Astrocyte of the hippocampus (primary cell): ENCODE results near the gene LINGO4.
A peak's percentile ranks its signal among the peaks of the same experiment; 100 is the strongest.

Source experiments
- DNase-seq: peaks from one replicate; pipeline ENCODE4 v3.0.0; 2011; ENCODE audit warnings: low read depth, low spot score

The LINGO4 gene

GRCh38 chr1:151805066-151805820 is at the start of gene LINGO4:
Gene LINGO4 (minus strand): TSS chr1:151805419. CDS start chr1:151802704, 2,715 bp downstream.
- no peak for DNase-seq

DNA sequence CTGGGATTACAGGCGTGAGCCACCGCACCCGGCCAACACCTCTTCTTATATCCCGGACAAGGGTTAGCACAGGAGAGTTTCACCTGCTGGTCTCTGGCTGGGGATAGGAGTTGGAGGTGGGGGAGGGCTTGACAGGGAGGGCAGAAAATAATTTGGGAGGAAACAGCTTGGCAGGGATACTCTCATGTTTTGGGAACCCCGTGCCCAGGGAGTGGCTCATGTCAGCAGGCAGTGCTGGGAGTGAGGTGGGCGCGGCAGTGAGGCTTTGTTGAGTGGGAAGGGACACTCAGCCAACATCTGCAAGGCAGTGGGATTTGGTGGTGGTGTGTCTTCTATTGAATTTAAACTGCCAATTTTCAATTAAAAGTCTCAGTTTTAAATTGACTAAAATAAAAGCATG is 49.4 kb upstream of the LINGO4 start:
- no peak for DNase-seq

DNA sequence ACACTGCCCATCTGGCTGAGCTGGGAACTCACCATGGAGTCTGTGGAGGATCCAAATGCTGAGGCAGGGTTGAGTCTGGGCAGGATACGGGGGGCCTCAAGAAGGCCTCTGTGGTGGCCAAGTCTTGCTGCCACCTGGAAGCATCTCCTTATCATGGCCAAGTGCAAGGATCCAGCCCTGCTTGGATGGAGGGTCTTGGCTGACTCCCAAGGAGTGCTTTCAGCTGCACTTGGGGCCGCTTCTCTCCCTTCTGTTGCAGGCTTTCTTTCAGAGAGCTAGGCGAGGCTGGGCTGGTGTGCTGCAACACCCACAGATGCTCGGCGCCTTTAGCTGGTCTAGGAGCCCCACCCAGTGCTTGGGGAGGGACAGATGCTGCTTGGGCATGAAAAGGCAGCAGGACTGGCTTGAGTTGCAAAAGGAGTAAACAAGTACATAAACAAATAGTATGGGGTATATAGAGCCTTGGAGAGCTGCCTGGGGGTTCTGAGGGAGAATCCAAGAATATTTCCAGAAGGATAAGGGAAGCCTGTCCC is 48.3 kb upstream of the LINGO4 start, which contains the start of gene THEM5:
Gene THEM5 (minus strand): TSS at position 302 of the 533 bp plus-strand sequence. CDS start 147 bp downstream, at position 155.
- DNase-seq: no peak

- no peak for DNase-seq
Observed at GRCh38 chr1:151852733-151853132, 47.5 kb upstream of the LINGO4 start.

DNA sequence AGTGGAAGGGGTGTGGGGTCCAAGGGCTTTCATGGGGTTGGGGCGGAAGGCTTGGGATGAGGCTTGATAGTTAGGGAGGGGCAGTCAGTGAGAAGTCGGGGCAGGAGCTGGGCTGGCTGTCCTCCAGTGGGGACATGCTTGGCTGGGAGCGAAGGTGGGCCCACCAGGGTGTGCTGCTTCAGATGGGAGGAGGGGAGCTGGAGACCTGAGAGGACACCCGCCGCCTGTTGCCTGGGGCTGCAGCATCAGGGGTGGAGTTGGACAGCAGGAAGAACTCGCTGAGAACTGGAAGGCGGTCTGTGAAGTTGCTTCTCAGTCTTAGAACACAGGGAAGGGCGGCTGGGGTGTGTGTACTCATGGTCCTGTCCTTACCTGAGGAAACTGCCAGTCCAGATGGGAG is 46.7 kb upstream of the LINGO4 start:
- no peak for DNase-seq

- no peak for DNase-seq
Observed at GRCh38 chr1:151849871-151850270, 44.7 kb upstream of the LINGO4 start.

GRCh38 chr1:151849126-151849525 is 43.9 kb upstream of the LINGO4 start:
- DNase-seq: no peak

DNA sequence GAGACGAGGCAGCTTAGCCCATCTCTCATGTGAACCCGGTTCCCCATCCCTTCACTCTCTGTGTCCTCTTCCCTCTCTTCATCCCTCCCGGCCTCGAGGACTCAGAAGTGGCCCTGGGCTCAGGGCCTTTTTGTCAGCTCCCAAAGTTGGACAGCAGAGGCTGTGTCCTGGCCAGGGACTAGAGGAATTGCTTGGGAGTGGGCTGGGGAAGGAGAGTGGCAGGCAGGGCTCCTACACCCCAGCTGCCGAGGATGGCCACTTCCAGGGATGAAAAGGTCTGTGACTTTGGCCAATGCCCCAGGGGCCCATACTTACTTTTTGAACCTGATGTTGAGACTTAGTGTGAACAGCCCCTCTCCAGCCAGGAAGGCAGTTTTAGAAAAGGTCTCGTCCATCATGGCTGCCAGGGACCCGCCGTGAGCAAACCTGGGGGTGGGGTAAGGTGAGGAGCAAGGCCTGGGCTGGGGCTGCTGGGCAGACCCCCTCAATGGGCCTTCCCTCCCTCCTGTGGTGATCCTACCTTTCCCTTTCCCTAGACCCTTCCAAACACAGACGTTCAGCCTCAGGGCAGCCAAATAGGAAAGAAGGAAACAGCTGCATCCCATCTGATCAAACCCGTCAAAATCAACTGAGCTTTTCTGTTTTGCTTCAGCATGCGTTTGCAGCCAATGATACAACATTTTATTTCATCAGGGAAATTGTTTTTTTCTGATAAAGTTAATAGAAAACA is 42.8 kb upstream of the LINGO4 start:
- no peak for DNase-seq

- DNase-seq: no peak
Observed at GRCh38 chr1:151846686-151847237, 41.5 kb upstream of the LINGO4 start.

DNA sequence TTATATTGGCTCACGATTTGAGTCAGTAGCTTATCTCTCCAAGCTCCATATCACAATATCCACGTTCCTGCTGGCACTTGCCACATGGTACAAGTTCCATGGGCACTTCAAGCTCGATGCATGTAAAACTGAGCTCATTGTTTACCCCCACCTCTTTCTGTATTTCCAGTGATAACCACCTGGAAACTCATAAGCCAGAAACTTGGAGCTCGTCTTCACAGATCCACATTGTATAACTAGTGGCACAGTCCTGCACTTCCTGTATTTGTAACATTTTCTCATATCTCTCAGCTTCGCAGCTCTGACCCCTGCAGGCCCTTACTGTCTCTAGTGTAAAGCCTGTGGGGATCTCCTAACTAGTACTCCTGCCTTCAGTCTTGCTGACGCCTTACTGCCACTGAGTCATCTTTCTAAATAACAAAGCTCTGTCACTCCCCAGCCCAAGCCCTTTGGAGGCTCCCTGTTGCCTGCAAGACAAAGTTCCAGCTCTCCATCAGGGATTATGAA is 40.9 kb upstream of the LINGO4 start:
- DNase-seq: peak; percentile 66

GRCh38 chr1:151843398-151843797 is 38.2 kb upstream of the LINGO4 start:
- DNase-seq: no peak

DNA sequence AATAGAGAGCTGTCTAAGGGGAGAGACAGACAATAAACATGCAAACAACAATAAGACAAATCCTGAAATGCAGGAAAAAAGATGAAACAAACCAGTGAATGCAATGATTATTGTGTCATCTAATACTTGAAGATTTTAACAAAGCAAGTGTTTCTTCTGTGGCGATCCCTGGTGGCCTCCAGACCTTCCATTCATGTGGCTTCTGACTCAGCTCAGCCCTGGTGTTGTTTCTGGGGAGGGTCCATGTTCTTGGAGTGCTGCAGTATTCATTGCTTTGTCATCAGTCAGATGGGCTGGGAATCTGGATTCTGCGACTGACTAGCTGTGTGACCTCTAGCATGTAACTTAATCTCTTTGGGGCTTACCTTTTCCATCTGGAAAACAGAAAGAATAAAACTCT is 35.9 kb upstream of the LINGO4 start:
- DNase-seq: peak; percentile 84

- DNase-seq: no peak
Observed at GRCh38 chr1:151840421-151840820, 35.2 kb upstream of the LINGO4 start.

DNA sequence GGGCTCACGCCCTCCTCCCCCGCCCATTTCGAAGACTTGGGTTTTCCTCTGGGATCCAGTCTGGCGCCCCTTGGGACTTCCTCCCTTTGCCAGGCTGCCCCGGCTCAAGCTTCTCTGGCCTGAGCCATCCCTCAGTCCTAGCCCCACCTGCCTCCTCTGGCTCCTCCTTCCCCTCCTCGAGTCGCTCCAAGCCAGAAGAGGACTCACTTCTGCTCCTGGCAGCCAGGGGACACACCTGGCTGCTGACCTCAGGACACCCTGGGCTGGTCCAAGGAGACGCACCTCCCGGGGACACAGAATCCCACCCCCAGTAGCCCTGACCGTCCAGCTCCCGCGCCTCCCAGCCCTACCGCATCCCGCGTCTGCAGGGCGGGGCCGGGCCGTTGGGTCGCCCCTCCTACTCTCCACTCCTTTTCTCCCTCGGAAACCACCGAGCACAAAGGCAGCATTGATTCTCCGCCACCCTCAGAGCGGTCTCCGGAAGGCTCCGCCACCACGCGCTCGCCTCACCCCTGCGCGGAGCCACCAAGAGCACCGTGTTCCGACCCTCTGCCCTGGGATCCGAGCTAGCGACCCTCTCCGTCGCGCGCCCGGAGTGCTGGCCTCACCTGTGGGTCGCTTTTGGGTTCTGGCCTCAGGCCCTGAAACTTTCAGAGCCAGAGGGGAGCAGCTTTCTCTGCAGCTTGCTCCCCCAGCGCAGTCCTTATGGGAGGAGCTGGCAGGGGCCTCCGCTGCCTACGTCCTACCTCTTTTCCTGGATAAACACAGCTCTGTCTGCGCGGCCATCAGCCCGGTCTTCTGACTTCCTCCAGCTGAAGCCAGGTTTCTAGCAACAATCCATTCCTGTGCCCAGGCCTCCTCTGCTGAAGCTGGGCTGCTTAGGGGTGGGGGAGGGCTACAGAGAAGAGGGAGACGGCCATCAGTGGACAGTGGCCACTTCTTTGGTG is 34.5 kb upstream of the LINGO4 start, which contains the start of gene C2CD4D:
Gene C2CD4D (minus strand): TSS at position 364 of the 947 bp plus-strand sequence. CDS start 831 bp downstream, outside the sequence.
- DNase-seq: peak; percentile 72

DNA sequence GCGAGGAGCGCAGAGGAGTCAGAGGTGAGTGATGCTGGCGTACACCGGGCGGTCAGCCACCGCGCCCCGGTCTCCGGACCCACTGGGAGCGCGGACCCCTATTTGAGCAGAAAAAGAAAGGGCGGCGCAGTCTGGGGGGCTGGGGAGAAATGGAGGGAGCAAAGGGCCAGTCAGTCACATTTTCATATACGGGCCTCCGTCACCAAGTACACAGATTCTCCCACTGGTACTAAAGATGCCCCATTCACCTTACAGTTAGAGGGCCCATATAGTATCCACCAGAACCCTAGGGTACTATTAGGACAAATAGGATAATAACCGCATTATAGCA is 33.8 kb upstream of the LINGO4 start:
- DNase-seq: no peak

GRCh38 chr1:151838222-151839081 is 33.2 kb upstream of the LINGO4 start:
- DNase-seq: peak; percentile 50

DNA sequence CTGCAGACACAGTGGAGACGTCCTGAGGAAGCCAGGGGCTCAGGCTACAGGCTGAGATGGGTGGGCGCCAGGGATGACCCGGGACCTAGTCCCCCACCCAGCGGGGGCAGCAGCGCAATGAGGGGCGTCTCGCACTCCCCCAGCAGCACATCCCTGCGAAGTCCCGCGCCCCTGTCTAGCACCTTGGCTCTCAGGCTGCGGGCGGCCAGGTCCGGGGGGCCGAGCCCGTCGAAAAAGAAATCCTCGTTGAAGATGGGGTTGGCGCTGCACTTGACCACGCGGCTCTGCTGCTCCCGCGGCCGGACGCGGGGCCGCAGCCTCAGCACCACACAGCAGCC is 32.6 kb upstream of the LINGO4 start:
- DNase-seq: no peak

GRCh38 chr1:151837197-151837596 is 32.0 kb upstream of the LINGO4 start:
- DNase-seq: no peak

GRCh38 chr1:151835596-151835995 is 30.4 kb upstream of the LINGO4 start:
- DNase-seq: no peak

DNA sequence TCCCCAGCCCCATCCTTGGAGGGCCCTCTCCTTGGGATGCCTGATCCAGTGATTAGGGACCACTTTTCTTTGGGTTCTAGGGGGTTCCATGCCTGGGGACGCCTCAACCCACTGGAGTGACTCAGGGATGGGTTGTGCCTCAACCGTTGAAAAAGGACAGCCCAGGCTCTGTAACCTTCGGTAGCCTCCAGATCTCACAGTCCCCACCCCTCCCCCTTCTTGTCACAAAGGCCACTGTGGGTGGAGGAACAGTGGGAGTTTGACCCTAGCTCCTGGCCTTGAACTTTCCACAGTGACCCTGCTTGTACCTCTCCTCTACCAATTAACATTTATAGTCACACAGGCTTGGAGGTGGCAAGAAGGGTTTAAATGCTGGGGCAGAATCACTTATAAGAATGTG is 29.0 kb upstream of the LINGO4 start:
- DNase-seq: no peak
